Epithelial cell of esophagus (primary cell): Measurements from ENCODE around the gene IFNL2.

Experiments used
- DNase-seq: peaks from one replicate; pipeline ENCODE4 v3.0.0; 2010; ENCODE audit warnings: low read depth
- H3K4me3 ChIP-seq: 2 replicates; pipeline ENCODE4 v1.5.1; 2011; ENCODE audit warnings: mild to moderate bottlenecking, low read length, control low read depth
- TF ChIP-seq, protein P1 (sequence below): IDR thresholded peaks from 2 replicates; pipeline ENCODE4 v1.5.1; 2011; ENCODE audit warnings: low read depth, mild to moderate bottlenecking, low read length, control low read depth, inconsistent platforms; ENCODE audit not compliant: insufficient read depth; ENCODE audit errors: missing control alignments

The IFNL2 gene

GRCh38 chr19:39254531-39255345, 13.5 kb upstream of the IFNL2 start:
- TF ChIP-seq, protein P1, sequence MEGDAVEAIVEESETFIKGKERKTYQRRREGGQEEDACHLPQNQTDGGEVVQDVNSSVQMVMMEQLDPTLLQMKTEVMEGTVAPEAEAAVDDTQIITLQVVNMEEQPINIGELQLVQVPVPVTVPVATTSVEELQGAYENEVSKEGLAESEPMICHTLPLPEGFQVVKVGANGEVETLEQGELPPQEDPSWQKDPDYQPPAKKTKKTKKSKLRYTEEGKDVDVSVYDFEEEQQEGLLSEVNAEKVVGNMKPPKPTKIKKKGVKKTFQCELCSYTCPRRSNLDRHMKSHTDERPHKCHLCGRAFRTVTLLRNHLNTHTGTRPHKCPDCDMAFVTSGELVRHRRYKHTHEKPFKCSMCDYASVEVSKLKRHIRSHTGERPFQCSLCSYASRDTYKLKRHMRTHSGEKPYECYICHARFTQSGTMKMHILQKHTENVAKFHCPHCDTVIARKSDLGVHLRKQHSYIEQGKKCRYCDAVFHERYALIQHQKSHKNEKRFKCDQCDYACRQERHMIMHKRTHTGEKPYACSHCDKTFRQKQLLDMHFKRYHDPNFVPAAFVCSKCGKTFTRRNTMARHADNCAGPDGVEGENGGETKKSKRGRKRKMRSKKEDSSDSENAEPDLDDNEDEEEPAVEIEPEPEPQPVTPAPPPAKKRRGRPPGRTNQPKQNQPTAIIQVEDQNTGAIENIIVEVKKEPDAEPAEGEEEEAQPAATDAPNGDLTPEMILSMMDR = no peak
- H3K4me3 ChIP-seq = no peak overlapping the region
- no peak for DNase-seq

GRCh38 chr19:39257227-39257626, 11.0 kb upstream of the IFNL2 start:
- no peak overlapping the region for H3K4me3 ChIP-seq
- no peak for DNase-seq
- TF ChIP-seq, protein P1 = no peak

- TF ChIP-seq, protein P1 = no peak
- no peak overlapping the region for H3K4me3 ChIP-seq
- no peak for DNase-seq
Observed at GRCh38 chr19:39261704-39262103, 6.5 kb upstream of the IFNL2 start.

- H3K4me3 ChIP-seq = no peak overlapping the region
- no peak for DNase-seq
- TF ChIP-seq, protein P1 = no peak
Observed at GRCh38 chr19:39262496-39262895, 5.7 kb upstream of the IFNL2 start.

DNA sequence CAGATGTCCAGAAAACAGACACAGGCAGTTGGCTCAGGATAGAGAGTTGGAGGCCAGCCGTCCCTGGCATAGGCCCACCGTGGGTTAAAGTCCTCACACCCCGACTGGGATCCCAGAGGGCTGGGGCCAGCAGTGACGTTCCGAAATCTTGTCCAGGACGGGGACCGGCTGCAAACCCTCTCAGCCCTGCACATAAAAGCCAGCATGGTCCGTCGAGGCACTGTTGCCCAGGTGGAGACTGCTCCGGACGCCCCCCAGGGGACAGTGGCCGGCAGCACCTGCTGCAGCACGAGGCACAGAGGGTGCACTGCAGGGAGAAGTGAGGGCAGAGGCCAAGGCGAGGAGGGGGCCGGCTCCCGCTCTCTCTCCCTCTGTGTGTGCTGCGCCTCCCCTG, 4.3 kb upstream of the IFNL2 start:
- no peak for DNase-seq
- H3K4me3 ChIP-seq = no peak overlapping the region
- TF ChIP-seq, protein P1 = no peak

DNA sequence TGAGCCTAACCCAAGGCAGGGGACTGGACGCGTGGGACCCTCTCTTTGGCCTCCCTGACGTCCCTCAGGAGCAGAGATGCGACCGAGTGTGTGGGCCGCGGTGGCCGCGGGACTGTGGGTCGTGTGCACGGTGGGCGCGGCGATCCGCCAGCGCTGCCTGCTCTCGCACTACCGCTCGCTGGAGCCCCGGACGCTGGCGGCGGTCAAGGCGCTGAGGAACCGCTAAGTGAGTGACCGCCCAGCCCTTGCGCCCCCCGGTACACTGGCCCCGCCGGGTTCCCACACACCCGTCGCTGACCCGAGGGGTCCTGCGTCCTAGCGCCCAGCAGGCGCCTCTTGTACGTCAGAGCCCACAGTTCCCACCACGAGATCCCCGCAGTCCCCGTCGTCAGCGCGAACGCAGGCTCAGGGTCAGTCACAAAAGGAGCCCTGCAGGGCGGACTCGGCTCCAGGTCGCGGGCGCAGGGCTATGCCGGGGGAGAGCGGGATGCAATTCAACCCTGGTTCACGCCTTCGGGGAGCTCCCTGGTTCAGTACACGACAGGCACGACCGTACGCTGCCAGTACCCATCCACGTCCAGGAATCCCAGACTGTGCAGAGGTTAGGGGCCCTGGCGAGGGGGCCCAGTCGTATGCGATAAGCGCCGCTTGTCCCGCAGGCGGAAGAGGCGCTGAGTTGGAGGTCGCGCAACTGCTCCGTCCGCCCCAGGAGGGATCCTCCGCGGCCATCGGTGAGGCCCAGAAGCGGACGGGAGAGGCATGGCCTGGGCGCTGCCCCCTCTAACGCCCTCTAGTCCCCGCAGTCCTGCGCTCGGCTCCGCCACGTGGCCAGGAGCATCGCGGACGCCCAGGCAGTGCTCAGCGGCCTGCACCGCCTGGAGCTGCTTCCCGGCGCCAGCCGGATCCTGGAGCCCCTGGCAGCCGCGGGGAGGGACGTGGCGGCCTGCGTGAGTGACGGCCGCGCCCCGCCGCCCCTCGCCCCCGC, 3.6 kb upstream of the IFNL2 start:
- no peak overlapping the region for H3K4me3 ChIP-seq
- TF ChIP-seq, protein P1 = no peak
- no peak for DNase-seq
